K562 (cell line): Measurements from ENCODE around the gene C4orf36. TPM values are rescaled to one million over a fixed set of nuclear protein-coding genes. Genes with fewer than 3 reads are reported as not detected.

Experiments
- ATF7 ChIP-seq: fragments of 450-650 bp; IDR thresholded peaks from 2 replicates; pipeline ENCODE4 v1.7.1; 2014; ENCODE audit warnings: mild to moderate bottlenecking, moderate library complexity
- CREB1 ChIP-seq, 2 experiments: sonication (generic) in 1 of 2; formaldehyde crosslinking in 1 of 2; IDR thresholded peaks; 2 replicates each; pipeline versions ENCODE4 v1.6.1 to v1.8.0; 2012 to 2022; ENCODE audit warnings: inconsistent platforms in 1 of 2, mild to moderate bottlenecking in 1 of 2, missing genetic modification reagents in 1 of 2, moderate library complexity in 1 of 2
- CTBP1 ChIP-seq: fragments of 450-650 bp; IDR thresholded peaks from 2 replicates; pipeline ENCODE4 v1.6.1; 2016; ENCODE audit warnings: borderline replicate concordance
- FOXP1 ChIP-seq: sonication (generic); formaldehyde crosslinking; IDR thresholded peaks from 2 replicates; pipeline ENCODE4 v1.8.0; 2022; ENCODE audit warnings: mild to moderate bottlenecking, missing genetic modification reagents
- GTF2F1 ChIP-seq: IDR thresholded peaks from 2 replicates; pipeline ENCODE4 v1.6.1; 2011; ENCODE audit warnings: low read depth, low read length, improper control_type of control experiment
- MEIS2 ChIP-seq: fragments of 450-650 bp; IDR thresholded peaks from 2 replicates; pipeline ENCODE4 v1.6.1; 2014; ENCODE audit warnings: mild to moderate bottlenecking; ENCODE audit not compliant: partially characterized antibody
- NR1H2 ChIP-seq: sonication (generic); formaldehyde crosslinking; IDR thresholded peaks from 2 replicates; pipeline ENCODE4 v1.4.0; 2020; ENCODE audit warnings: mild to moderate bottlenecking, missing genetic modification reagents
- NR2F6 ChIP-seq: fragments of 450-650 bp; formaldehyde crosslinking; IDR thresholded peaks from 2 replicates; pipeline ENCODE4 v1.4.0; 2020; ENCODE audit warnings: mild to moderate bottlenecking
- NR3C1 ChIP-seq: sonication (generic); formaldehyde crosslinking; IDR thresholded peaks from 2 replicates; pipeline ENCODE4 v1.8.1; 2022; ENCODE audit warnings: missing genetic modification reagents
- PURB ChIP-seq: sonication (generic); formaldehyde crosslinking; IDR thresholded peaks from 2 replicates; pipeline ENCODE4 v1.9.0; 2021; ENCODE audit warnings: low read depth, mild to moderate bottlenecking, missing genetic modification reagents
- RBFOX2 ChIP-seq: fragments of 200-400 bp; formaldehyde crosslinking; IDR thresholded peaks from 2 replicates; pipeline ENCODE4 v1.6.1; 2017; ENCODE audit warnings: low read depth, mild to moderate bottlenecking, low read length, moderate library complexity
- RBM34 ChIP-seq: fragments of 200-400 bp; formaldehyde crosslinking; IDR thresholded peaks from 2 replicates; pipeline ENCODE4 v1.6.1; 2018; ENCODE audit warnings: low read length, borderline replicate concordance; ENCODE audit not compliant: insufficient read depth
- SMAD3 ChIP-seq: fragments of 450-650 bp; formaldehyde crosslinking; conservative IDR thresholded peaks from 2 replicates; pipeline ENCODE4 v1.4.0; 2020; ENCODE audit warnings: mild to moderate bottlenecking
- SREBF1 ChIP-seq: fragments of 150-350 bp; IDR thresholded peaks from 2 replicates; pipeline ENCODE4 v1.6.1; 2014; ENCODE audit warnings: antibody characterized with exemption, low read depth, low read length, borderline replicate concordance
- SRSF1 ChIP-seq: fragments of 200-400 bp; formaldehyde crosslinking; IDR thresholded peaks from 2 replicates; pipeline ENCODE4 v1.6.1; 2017; ENCODE audit warnings: mild to moderate bottlenecking, low read depth, low read length, moderate library complexity
- ZBTB40 ChIP-seq, 2 experiments: fragments of 450-650 bp in 1 of 2; sonication (generic) in 1 of 2; formaldehyde crosslinking in 1 of 2; IDR thresholded peaks; 2 replicates each; pipeline versions ENCODE4 v1.7.1 to v1.9.0; 2016 to 2022; ENCODE audit warnings: inconsistent platforms in 1 of 2, mild to moderate bottlenecking in 1 of 2, missing genetic modification reagents in 1 of 2
- ZNF551 ChIP-seq: fragments of 250-450 bp; sonication (Bioruptor Pico); IDR thresholded peaks from 2 replicates; pipeline ENCODE4 v1.5.0; 2021; ENCODE audit warnings: mild to moderate bottlenecking, moderate library complexity
- polyA plus RNA-seq, 8 experiments: library from polyadenylated mRNA; depleted of rRNA in 4 of 8; stranded (reverse) in 5 of 8; unstranded in 3 of 8; fragments of >200 nt; fragmentation: Nextera tagmentation in 2 of 8; fragmentation: Illumina TruSeq in 1 of 8; extraction: Ambion mirVana in 2 of 8; extraction: Trizol in 1 of 8; gene quantifications; 2 replicates each; pipeline versions ENCODE4 v1.2.1 to v1.2.3, GENCODE V29; 2011 to 2014; ENCODE audit warnings: inconsistent platforms in 1 of 8, missing spikeins in 1 of 8
- total RNA-seq, 7 experiments: library from RNA; depleted of rRNA in 6 of 7; stranded (reverse); fragments of >200 nt in 6 of 7; fragmentation: Illumina TruSeq in 2 of 7; extraction: Trizol in 2 of 7; gene quantifications; 2 replicates each; pipeline versions ENCODE4 v1.2.1 to v1.2.3, GENCODE V29; 2011 to 2021; ENCODE audit warnings: low replicate concordance in 1 of 7

C4orf36 gene
- total and polyA plus RNA-seq, 9 of the 15 experiments (the other 6 are each of a cell fraction or from before 2014, with no cell fraction given), result 0.14 to 0.45 (median 0.20) TPM; not detected in 5

GRCh38 chr4:86891762-86892635, at the start of gene C4orf36 (continued):
- no peak for TF ChIP-seq ZBTB40 (IDR thresholded peaks at IDR 0.05)
- no peak for TF ChIP-seq ZBTB40 (CRISPR knock-in tag; IDR thresholded peaks at IDR 0.05)
- TF ChIP-seq NR2F6 (CRISPR knock-in tag), result no peak
- no peak for TF ChIP-seq ZNF551 (CRISPR knock-in tag)
- no peak for TF ChIP-seq GTF2F1
- peak; percentile 86 for TF ChIP-seq FOXP1 (CRISPR knock-in tag)
- TF ChIP-seq RBFOX2, result peak; percentile 45
- TF ChIP-seq SREBF1, result no peak
- TF ChIP-seq CREB1 (IDR thresholded peaks at IDR 0.05), result no peak
- peak; percentile 51; the same call in 1 of the 2 replicates for TF ChIP-seq CREB1 (CRISPR knock-in tag; IDR thresholded peaks at IDR 0.05)
- TF ChIP-seq NR1H2, result no peak
- peak; percentile 91 for TF ChIP-seq NR3C1 (CRISPR knock-in tag)
- no peak for TF ChIP-seq ATF7
- TF ChIP-seq SMAD3 (CRISPR knock-in tag), result no peak
- no peak for TF ChIP-seq MEIS2
- no peak for TF ChIP-seq RBM34
- peak; percentile 45; the same call in 1 of the 2 replicates for TF ChIP-seq CTBP1
- TF ChIP-seq PURB (CRISPR knock-in tag), result no peak
- TF ChIP-seq SRSF1, result no peak
